22Rv1 (cell line): ENCODE data around the gene ESYT1.

Experiments
- H3K27ac ChIP-seq: fragments of 450-650 bp; 2 replicates; pipeline ENCODE4 v1.5.1; 2017
- CTCF ChIP-seq: fragments of 450-650 bp; IDR thresholded peaks from 2 replicates; pipeline ENCODE4 v1.5.1; 2017; ENCODE audit warnings: mild to moderate bottlenecking
- ZFX ChIP-seq: fragments of 450-650 bp; IDR thresholded peaks from 2 replicates; pipeline ENCODE4 v1.6.1; 2017; ENCODE audit warnings: antibody characterized with exemption, borderline replicate concordance

ESYT1 gene

GRCh38 chr12:56097738-56098137 lies 30.3 kb upstream of the ESYT1 start:
- H3K27ac ChIP-seq: no peak overlapping the region
- no peak for TF ChIP-seq ZFX
- TF ChIP-seq CTCF: no peak

- TF ChIP-seq ZFX: no peak
- TF ChIP-seq CTCF: no peak
Measured at GRCh38 chr12:56098592-56098991, 29.5 kb upstream of the ESYT1 start.

DNA sequence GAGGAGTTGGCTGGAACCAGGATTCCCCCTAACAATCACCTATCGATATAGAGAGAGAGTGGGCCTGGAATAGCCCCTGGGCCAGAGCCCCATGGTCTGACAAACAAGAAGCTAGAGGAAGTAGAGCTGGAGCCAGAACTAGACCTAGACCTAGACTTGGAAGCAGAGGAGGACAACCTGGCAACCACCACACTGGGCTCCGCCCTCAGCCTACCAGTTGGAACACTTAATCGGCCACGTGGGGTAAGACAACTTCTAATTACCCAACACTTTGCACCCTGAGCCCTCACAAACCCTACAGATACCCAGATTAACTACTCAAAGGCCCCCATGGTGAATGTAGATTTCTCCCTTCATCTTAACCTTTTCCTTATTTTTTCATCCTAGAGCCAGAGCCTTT lies 28.3 kb upstream of the ESYT1 start:
- H3K27ac ChIP-seq: peak overlapping the region; percentile 20
- TF ChIP-seq CTCF (no peak), ZFX (no peak)

More at GRCh38 chr12:56098592-56098991, 29.5 kb upstream of the ESYT1 start:
- H3K27ac ChIP-seq: no peak overlapping the region

DNA sequence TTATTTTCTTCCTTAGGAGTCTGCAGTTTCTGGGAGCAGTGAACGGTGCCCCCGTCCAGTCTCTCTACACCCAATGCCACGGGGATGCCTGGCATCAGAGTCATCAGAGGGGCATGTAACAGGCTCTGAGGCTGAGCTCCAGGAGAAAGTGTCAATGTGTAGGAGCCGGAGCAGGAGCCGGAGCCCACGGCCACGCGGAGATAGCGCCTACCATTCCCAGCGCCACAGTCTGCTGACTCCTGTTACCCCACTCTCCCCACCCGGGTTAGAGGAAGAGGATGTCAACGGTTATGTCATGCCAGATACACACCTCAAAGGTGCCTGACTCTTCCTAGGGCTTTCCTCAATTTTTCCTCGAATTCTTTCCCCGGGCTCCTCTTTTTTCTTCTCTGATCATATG lies 27.0 kb upstream of the ESYT1 start:
- TF ChIP-seq ZFX (no peak), CTCF (no peak)
- peak overlapping the region; percentile 92; the same call in 1 of the 2 replicates for H3K27ac ChIP-seq

DNA sequence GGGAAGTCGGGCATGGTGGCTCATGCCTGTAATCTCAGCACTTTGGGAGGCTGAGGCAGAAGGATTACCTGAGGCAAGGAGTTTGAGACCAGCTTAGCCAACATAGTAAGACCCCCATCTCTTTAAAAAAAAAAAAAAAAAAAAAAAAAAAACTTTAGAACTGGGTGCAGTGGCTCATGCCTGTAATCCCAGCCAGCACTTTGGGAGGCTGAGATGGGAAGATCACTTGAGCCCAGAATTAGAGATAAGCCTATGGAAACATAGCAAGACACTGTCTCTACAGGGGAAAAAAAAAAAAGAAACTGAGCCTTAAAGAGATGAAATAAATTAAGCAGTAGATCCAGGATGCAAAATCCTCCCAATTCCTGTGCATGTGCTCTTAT lies 25.4 kb upstream of the ESYT1 start:
- peak overlapping the region; percentile 92 for H3K27ac ChIP-seq

GRCh38 chr12:56103066-56103711 lies 24.9 kb upstream of the ESYT1 start:
- peak overlapping the region; percentile 92 for H3K27ac ChIP-seq
- TF ChIP-seq ZFX: no peak
- TF ChIP-seq CTCF: no peak

More for the DNA sequence above, 25.4 kb upstream of the ESYT1 start:
- TF ChIP-seq CTCF (no peak), ZFX (no peak)

DNA sequence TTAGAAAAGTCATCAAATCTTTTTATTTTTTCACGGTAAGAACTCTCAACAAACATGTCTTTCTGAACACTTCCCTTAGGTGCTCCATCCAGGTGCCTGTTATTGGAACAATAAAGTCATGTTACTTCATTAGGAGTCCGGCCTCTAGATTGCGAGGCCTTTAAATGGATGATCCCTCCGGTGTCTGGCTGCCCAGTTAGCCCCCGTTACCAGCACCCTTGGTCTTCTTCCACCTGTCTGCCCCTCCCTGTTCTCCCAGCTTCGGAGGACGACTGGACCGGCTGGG lies 24.3 kb upstream of the ESYT1 start:
- TF ChIP-seq ZFX (no peak), CTCF (no peak)
- H3K27ac ChIP-seq: peak overlapping the region; percentile 92
